ENCODE data around the gene SYNJ1.

- TF ChIP-seq CTCF (CRISPR knock-in tag; IDR thresholded peaks at IDR 0.05): no peak
- TF ChIP-seq JUNB (CRISPR knock-in tag; IDR thresholded peaks at IDR 0.05; ENCODE audit: borderline replicate concordance): no peak
- TF ChIP-seq CHD2 (IDR thresholded peaks at IDR 0.05; ENCODE audit: low read depth, low read length): no peak
- TF ChIP-seq SP2 (CRISPR knock-in tag; IDR thresholded peaks at IDR 0.05): no peak
- TF ChIP-seq ATF3 (CRISPR knock-in tag; IDR thresholded peaks at IDR 0.05): no peak
- TF ChIP-seq POLR2A (IDR thresholded peaks at IDR 0.05; ENCODE audit: insufficient read depth in 1 of 2, low read depth in 2 of 2, low read length in 2 of 2): no peak
- TF ChIP-seq ARNT (IDR thresholded peaks at IDR 0.05): no peak
- TF ChIP-seq ZBTB39 (CRISPR knock-in tag; IDR thresholded peaks at IDR 0.05): no peak
- no peak for TF ChIP-seq EP300 (IDR thresholded peaks at IDR 0.05; ENCODE audit: low read depth in 2 of 2, low read length in 2 of 2)
- no peak for TF ChIP-seq EP300 (CRISPR knock-in tag; IDR thresholded peaks at IDR 0.05; ENCODE audit: borderline replicate concordance)
- TF ChIP-seq PHF8 (CRISPR knock-in tag; IDR thresholded peaks at IDR 0.05): no peak
- TF ChIP-seq ZNF350 (CRISPR knock-in tag; IDR thresholded peaks at IDR 0.05; ENCODE audit: borderline replicate concordance, low read depth): no peak
Measured at GRCh38 chr21:32749662-32750061, 21.8 kb upstream of the SYNJ1 start.
